ENCODE results near the gene KLHL4.
"Not testable (repeated sequence)": the region's sequence is repeated elsewhere in the genome, so short reads cannot be mapped to it uniquely, and the experiment has no call there.

KLHL4 gene

GRCh38 chrX:87663421-87663820, 145.8 kb downstream of the KLHL4 start:
- no peak for DNase-seq

GRCh38 chrX:87664381-87664780, 146.8 kb downstream of the KLHL4 start:
- no peak for DNase-seq

- no peak for DNase-seq
Observed at GRCh38 chrX:87679849-87680248, 162.2 kb downstream of the KLHL4 start.

GRCh38 chrX:87687703-87688102, 170.1 kb downstream of the KLHL4 start:
- no peak for DNase-seq

- DNase-seq: not testable (repeated sequence)
Observed at GRCh38 chrX:87688113-87688748, 170.6 kb downstream of the KLHL4 start.

DNA sequence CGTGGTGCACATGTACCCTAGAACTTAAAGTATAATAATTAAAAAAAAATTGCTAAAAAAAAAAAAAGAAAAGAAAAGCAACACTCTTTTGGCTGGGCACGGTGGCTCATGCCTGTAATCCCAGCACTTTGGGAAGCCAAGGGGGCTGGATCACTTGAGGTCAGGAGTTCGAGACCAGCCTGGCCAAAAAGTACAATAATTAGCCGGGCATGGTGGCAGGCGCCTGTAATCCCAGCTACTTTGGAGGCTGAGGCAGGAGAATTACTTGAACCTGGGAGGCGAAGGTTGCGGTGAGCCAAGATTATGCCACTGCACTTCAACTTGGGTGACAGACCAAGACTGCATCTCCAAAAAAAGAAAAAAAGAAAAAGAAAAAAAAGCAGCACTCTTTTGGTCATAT, 171.6 kb downstream of the KLHL4 start:
- not testable (repeated sequence) for DNase-seq

DNA sequence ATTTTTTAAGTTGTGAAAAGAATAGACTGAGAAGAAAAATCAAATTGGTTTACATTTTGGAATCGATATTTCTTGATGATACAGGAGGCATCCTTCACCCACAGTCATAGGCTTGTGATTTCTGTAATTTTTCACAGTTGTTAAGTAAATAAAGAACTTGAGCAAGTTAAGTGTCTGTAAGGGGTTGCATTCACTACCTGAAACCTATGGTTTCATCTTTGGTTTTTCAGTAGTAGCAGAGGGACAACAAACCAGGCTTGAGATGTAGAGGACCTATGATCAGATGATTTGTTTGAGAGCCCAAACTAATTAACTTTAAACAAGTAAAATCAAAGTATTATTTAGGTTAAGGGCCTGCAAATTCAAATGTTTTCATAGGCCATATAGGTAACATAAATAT, 175.6 kb downstream of the KLHL4 start:
- no peak for DNase-seq

- no peak for DNase-seq
Observed at GRCh38 chrX:87697409-87697808, 179.8 kb downstream of the KLHL4 start.

DNA sequence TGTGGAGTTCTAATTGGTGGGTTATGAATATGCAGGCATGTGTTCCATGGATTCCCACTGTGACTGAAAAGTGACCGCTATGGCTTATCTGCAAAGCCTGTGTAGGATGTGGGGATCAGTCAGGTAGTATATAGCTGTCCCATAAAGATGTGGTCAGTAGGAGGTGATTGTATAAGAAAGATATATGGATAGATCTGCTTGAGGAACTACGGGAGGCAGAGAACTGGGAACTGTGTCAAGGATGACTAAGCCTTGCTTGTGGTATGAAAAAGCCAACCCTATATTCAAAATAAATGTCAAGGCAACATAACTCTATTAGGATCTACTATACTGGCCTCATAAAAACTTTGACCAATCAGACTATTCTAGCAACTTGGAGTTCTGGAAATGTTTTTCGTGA, 185.2 kb downstream of the KLHL4 start:
- DNase-seq: no peak

GRCh38 chrX:87703469-87703868, 185.9 kb downstream of the KLHL4 start:
- not testable (repeated sequence) for DNase-seq

- no peak for DNase-seq
Observed at GRCh38 chrX:87706134-87706533, 188.5 kb downstream of the KLHL4 start.

GRCh38 chrX:87710580-87710979, 193.0 kb downstream of the KLHL4 start:
- no peak for DNase-seq

Measured in activated gamma-delta T cell (primary cell).